GM21529 (cell line): ENCODE results near the gene RAPGEF5.

ENCODE experiments used
- ATAC-seq: cut with Tn5 transposase; IDR thresholded peaks from one replicate; pipeline ENCODE4 v1.9.1; 2021; ENCODE audit not compliant: unreplicated experiment

The RAPGEF5 gene

DNA sequence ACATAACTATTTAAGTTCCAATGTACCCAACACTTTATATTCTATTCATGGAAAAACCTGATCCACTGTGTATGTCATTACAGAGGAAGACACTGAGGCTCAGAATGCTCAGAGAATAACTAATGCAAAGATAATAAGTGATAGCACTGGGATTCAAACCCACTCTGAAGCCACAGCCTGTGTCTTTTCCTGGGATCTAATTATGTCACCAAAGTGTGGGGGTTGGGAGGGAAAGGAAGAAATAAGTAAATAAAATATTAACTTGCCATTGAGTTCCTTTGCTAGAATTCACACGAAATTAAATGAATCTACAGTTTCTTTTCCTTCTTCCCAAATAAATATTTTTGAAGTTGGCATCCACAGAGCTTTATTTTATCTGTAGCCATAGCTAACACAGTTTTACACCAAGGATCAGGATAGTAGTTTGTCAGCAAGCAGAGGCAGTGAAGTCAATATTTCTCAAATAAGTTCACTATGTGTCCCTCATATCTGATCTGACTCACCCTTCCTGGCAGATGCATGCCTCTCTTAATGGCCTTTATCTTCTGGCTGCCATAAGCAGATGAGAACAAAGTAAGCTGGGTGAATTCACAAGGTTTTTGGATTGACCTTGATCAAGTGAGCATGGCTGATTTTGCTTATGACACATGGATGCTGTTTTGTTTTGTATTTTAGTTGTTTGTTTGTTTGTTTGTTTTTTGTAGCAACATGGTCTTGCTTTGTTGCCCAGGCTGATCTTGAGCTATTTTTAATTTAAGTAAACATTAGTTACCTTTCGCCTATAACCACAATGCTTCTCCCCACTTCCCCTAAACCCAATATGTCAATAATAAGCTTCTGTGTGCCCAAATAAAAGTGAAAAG, 6.3 kb downstream of the RAPGEF5 start:
- ATAC-seq: peak; percentile 45

DNA sequence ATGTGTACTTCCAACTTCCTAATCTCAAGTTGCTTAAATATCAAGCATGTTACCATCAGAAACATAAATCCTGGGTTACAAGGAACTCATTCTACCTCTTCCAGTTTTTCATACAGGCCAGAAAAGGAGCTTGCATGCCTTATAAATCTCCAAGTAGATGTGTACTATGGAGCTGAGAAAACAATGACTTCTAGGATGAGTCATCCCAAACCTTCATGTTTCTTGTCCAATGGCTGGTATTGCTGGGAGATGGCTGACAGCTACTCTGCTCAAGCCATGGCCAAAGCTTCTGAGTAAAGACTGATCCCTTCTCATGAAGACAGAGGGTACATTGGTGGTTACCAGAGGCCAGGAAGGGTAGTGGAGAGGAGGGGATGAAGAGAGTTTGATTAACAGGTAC, 8.6 kb downstream of the RAPGEF5 start:
- ATAC-seq: no peak

DNA sequence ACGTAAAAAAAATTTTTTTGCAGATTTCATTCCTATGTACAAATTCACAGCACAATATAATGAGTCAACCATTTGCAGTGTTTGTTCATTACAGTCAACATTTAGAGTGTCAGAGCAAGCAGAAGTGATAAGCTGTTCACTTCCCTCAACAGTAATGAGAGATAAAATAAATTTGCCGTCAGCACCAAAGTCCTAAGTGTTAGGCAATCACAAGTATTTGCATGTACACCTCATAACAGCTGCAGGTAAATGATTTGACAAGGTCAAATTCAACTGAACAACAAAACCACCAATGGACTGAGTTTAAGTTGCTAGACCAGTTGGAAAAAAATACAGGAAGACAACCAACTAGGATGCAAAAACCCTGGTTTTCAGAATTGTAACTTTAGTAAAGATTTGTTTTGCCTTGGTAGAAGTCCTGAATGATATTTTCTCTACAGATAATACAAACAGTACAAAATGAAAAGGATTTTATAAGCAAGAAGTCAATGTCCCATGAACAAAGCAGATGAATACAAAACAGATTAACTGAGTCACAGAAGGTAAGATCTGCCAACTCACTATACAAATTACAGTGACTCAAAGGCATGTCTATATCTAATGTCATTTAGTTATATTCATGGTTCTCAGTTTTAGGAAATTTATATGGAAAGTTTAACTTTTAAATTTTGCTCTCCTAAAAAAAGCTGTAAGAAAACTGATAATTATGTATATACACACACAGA, 10.4 kb downstream of the RAPGEF5 start:
- no peak for ATAC-seq

DNA sequence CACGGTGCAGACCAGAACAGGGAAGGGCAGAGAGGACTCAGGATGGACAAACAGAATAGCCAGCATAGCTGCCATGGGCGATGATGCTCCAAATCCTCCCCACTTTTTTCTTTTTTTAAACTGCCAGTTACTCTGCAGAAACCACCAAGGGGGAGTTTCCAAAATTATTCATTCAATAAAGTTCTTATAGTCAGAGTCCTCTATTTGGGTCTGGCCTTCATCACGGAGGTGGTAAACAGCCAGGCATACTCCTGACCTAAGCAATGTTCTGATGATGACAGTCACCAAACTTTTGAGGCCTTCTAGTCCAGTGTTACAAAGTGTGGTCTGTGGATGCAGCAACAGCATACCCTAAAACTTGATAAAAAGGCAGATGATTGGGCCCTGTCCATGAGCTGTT, 12.3 kb downstream of the RAPGEF5 start:
- ATAC-seq: no peak

DNA sequence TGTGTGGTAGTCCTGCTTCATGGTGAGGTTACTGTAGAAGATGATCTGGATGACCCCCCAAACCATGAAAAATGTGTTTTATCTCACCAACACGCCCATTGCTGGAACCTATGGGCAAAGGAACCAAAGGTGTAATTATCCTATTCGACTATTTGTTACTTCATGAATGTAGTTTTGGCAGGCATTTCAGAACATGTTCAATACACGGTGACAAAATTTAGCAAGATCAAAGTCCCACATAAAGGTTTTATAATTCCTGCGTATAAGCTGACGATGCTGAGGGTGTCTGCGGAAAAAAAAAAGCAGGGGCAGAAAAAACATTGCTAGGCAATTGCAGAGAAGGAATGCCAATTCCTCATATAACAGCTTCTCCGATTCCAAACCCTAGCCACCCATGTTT, 13.3 kb downstream of the RAPGEF5 start:
- ATAC-seq: no peak

DNA sequence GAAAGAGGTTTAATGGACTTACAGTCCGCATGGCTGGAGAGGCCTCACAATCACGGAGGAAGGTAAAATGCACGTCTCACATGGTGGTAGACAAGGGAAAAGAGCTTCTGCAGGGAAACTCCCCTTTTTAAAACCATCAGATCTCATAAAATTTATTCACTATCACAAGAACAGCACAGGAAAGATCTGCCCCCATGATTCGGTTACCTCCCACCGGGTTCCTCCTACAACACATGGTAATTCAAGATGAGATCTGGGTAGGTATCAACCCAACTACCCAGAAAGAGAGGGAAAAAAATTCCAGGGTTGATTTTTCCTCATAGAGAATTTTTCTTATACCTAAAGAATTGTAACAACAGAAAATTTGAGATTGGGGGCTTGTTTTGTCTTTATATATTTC, 13.9 kb downstream of the RAPGEF5 start:
- no peak for ATAC-seq

DNA sequence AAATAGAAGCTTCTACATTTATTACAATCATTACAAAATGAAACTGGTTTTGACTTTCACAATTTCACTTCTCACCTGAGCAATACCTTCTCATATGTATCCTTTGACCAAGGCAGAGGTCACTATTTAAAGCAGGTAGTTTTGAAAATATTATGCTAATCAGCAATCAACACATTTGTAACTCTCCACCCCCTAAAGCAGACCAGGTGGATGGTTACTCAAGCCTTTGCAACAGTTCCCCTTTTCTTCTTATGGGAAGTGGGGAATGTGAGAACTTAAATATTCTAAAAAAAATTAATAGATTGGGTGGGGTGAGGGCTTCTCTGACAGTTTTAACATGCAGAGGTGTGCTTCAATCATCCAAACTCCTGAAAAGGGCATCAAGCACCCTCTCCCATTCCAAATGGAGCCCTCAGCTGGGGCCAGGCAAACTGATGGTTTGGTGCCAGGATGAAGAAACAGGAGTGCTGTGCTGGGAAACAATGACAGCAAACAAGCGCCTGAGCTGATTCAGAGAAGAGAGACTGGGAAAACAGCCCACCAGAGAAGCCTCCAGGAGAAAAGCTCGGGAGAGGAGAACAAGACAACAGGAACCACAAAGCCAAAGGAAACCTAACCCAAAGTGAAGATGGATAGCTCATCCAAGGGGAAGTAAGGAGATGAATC, 17.1 kb downstream of the RAPGEF5 start:
- ATAC-seq: no peak

DNA sequence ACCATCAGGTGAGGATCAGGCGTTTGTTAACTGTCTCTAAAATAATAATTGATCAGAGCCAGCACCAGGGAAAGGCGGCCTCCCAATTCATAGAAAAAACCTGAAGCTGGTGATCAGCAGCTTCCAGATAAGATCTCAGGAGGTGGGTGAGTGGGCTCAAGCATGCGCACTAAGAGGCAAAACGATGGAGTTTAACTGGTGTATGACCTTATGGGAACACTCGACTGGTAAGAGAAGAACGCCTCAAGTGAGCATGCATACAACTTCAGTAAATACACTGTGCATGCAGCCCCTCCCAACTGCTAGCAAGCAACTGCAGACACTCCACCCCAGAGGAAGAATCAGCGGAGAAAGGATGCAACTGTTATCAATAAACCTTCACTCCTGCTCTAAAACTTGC, 18.1 kb downstream of the RAPGEF5 start:
- ATAC-seq: no peak

DNA sequence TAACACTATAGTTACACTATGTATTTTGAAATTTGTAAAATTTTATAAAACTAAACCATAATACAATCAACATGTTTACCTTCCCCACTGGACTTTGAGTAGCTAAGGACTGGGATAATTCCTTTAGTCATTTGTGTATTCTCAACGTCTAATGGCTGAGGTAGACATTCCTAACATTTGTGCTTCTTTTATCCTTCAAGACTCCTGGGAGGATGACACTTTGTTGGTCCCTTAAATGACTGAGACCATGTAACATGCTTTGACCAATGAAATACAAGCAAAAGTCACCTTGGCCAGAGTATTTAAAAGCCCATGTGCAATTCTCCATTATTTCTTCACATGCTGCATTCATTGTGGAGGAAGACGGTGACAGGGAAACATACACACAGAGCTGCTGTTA, 18.5 kb downstream of the RAPGEF5 start:
- ATAC-seq: no peak

DNA sequence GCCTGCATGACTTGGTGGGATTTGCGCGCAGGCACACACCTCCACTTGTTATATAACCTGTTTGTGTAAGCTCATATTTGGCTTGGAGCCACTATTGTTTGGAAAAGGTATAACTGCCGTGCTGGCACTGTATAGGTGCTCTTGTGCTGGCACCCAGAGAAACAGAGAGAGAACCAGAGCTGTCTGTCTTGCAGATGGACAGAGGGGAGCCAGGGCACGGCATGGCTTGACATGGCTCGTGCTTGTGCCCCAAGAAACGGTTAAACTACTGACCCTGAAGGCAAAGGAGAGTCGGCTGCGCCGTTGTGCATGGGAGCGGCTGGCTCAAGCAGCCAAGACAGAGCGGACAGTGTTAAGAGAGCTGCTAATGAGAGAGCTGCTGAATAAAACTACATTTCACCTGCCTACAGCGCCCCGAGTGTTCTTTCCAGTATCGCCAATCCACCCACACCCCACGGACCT, 23.2 kb downstream of the RAPGEF5 start:
- no peak for ATAC-seq

DNA sequence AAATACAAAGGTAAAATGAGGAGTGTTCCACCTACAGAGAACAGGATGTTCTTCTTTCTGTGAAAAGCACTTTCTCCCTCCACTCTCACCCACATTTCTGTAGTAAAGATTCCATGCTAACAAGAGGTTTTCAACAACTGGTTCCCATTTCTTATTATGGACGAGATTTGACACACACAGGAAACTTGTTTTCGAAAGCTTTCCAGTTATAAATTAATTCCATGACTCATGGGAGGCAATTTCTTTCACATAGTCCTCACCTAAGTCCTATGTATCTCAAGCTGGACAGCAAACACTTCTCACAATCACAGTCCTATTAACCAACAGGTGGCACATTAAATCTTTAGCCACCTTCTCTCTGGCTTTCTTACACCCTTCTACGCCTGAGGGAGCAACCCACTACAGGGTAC, 24.5 kb downstream of the RAPGEF5 start:
- ATAC-seq: no peak

DNA sequence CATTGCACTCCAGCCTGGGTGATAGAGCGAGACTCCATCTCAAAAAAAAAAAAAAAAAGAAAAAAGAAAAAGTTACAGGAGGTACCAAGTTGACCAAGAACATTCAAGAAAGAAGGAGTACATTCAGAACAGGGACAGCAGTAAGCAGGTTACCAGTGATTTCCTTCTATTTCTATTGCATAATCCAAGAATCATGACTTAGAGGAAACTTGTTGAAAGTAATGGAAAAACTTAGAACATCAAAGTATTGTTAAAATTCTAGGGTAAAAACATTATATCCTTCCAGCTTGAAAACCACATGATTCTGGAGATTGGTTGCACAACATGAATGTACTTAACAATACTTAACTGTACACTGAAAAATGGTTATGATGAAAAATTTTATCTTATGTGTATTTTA, 25.2 kb downstream of the RAPGEF5 start:
- no peak for ATAC-seq

DNA sequence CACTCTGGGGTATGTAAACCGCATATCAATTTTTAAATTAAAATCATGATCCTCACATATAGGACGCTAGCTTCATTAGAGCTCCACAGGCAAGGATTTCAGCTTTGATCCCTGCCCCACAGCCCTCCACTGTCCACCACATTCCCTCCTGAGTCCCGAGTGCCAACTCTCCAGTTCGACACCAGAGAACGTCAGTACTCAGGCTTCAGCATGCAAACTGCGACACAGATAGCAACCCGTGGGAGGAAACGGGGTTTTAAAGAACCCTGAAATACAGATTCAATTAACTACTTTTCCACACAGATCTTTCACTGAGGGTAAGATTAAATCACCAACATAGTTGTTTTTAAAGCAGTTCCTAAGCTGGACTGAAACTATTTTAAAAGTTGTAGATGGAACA, 26.1 kb downstream of the RAPGEF5 start:
- no peak for ATAC-seq

DNA sequence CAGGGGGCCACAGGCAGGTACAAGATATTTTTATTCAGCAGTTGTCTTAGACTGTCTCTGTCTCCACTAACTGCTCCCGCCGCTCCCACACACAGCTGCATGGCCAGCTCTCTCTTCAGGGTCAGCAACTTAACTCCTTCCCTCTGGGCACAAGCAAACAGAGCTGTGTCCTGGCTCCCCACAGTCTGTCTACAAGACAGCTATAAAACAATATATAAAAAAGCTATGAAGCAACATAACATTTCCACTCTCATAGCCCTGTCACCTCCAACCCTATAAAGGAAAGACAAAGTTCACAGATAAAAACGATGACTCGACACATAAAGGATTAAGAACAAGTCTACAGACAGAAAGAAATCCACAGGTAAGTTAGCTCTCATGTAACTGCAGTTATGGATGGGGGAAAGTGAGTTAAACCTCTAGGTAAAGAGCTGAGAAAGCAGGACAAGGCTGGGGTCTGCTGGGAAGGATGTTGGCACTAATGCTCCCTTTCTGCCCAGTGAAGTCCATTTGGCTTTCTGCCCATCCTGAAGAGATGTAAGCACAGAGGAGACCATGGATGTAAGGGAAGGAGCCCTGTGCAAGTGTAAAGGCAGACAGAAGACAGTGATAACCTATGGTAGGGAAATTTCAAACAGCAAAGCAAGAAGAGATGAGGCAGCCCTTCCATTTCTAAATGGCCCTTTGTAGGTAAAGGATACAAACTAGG, 27.0 kb downstream of the RAPGEF5 start:
- no peak for ATAC-seq

DNA sequence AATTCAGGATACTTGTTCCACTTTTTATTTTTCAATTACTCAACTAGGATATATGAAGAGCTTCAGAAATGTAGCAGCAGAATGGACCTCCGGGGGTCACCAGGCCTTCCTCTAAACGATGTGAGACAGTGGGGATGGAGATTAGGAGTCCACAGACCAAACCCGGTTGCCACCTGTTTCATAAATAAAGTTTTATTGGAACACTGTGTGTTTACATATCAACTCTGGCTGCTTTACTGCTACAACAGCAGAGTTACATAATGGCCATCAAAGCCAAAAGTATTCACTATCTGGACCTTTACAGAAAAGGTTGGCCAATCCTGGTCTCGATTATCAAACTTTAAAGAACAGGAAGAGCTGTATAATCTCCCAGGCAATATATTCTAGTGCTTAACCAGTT, 30.8 kb downstream of the RAPGEF5 start:
- ATAC-seq: no peak

DNA sequence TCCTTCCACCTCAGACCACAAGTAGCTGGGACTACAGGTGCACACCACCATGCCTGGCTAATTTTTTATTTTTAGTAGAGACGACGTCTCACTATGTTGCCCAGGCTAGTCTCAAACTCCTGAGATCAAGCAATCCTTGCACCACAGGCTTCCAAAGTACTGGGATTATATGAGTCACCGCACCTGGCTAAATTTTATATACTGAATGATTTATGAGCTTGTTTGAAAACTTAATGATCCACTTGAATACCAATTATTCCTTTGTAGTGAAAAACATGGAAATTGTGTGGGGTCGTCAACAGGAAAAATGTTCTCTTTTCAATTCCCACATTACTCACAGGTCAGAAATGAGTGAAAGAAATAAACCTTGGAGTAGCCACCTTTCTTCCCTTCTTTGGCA, 31.3 kb downstream of the RAPGEF5 start:
- no peak for ATAC-seq

DNA sequence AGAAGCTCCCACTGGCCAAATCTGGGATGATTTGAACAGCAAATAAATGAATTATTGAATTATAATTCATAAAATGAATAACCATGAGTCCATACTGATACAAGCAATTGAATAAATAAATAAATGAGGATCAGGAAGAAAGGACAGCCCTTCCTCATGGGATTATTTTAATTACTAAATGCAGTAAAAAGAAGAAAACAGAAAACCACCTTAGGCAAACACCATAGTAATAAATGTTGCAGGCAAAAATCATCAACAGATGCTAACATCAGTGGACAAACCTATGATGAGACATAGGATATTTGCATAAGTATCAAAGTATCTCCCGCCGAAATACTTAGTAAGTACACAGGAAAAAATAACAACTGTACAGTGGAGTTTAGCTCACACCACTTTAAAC, 33.2 kb downstream of the RAPGEF5 start:
- ATAC-seq: no peak

DNA sequence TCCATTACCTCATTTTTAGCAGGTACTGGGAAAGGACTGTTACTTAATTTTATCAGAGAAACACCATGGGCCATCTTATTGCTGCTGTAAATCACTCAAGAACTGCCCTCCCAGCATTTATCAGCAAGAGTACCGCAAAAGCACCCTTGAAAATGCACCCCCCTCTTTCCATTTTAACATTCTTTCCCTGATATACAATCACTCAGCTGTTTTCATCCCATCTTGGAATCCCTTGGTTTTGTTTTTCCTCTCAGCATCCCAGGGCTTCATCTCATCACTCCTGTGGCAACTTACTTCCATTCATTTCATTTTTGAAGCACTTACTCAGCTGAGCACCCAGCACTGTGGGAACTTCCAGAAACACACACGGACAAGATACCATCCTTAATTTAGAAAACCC, 36.5 kb downstream of the RAPGEF5 start:
- ATAC-seq: no peak

DNA sequence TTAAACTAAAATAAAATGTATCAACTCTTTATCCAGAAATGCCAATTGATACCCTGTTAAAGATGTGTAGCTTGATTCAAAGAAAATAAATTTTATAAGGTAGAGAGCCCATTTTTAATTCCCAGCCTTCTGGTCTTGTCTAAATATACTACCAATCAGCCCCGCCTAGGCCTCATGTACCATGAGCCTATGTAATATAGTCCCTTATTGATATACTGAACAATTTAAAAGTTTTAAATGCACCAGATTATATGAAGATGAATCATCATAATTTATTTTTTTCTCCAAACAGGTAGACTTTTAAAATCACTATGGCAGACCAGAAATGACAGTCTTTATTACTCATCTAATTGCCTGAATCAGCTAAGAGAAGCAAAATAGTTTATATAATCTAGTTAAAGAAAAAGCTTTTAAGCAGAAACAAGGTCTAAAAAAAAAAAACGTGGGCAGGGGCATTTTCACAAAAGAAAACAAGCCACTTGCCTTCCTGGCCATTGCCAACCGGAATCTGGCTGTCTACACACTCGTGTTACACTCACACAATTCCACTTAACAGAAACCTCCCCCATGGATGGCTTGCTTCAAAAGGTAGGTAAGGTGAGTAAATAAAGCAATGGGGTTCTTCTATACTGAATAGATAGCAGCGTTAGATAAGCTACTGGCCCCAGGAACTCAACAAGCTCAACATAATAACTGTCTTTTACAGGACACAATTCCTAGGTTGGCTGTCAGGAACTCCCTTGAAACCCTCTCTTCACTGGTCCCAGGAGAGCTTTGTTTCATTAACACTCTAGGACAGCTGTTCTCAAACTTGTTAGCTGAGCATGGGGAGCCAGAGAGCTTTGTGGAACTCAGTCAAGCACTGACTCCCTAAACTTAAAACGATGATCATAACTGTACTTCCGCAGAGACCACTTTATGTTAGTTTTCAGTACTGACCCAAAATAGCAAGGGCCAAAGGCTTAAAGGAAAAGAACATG, 37.2 kb downstream of the RAPGEF5 start:
- no peak for ATAC-seq

DNA sequence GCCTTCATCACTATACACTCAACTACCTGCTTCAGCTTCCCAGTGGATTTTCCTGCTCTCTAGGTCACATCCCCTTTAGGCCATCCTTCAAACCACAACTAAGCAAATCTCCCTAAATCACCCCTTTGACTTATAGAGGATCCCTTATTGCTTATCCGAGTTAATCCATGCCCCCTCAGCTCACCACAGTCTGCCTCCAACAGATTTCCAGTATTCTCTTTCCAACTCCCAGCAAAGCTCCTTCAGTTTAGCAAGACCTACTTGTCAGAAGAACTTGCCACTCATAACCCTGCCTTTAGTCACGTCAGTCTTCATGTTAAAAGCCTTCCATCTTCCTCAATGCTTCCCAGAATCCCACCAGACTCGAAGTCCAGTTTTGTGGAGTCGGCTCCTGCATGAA, 38.6 kb downstream of the RAPGEF5 start:
- no peak for ATAC-seq
